K562 (cell line): Measurements from ENCODE around the gene MRPL55. TPM values are rescaled to one million over a fixed set of nuclear protein-coding genes. Genes with fewer than 3 reads are reported as not detected.

Source experiments
- ATAC-seq: fragments of 200-7000 bp; cut with Tn5 transposase; 3 replicates; pipeline ENCODE4 v1.9.1; 2020; ENCODE audit warnings: moderate library complexity
- BruUV-seq: library from RNA; stranded (reverse); fragments of 400-500 nt; replicated peaks from 2 replicates; lab custom pipeline; 2021; lab: Mats Ljungman, UMichigan
- CTCF ChIA-PET: fragments of 300-600 bp; formaldehyde crosslinking; extraction: SDS; loops from one replicate; lab custom pipeline; 2021; ENCODE audit warnings: low intra/inter-chr PET ratio; lab: Yijun Ruan, JAX
- POLR2A ChIA-PET: fragments of 300-600, 350-650 bp; sonication (Branson Sonifier 250); formaldehyde crosslinking; extraction: SDS; loops from one replicate; lab custom pipeline; 2021; ENCODE audit warnings: antibody characterized with exemption, inconsistent platforms; lab: Yijun Ruan, JAX
- DNase-seq, 4 experiments: peaks; one replicate each; pipeline versions ENCODE4 v3.0.0 to v3.0.0-alpha.2; 2011 to 2018; ENCODE audit warnings: low spot score in 3 of 4, mixed read lengths in 3 of 4; ENCODE audit errors: extremely low read depth in 1 of 4
- FAIRE-seq: peaks from 2 replicates; lab custom pipeline; 2011; peaks lifted over from hg19 to GRCh38; lab: Jason Lieb, UNC
- H2AFZ ChIP-seq: 2 replicates; pipeline ENCODE4 v1.6.0; 2011; ENCODE audit warnings: low read depth, low read length, control low read depth, inconsistent platforms
- H3K27ac ChIP-seq: fragments of 200-600 bp; 3 replicates; pipeline ENCODE4 v1.8.0; 2011; ENCODE audit warnings: low read depth, mild to moderate bottlenecking, control low read depth, inconsistent platforms, low read length, moderate library complexity, mixed read lengths; ENCODE audit errors: extremely low read depth
- H3K27me3 ChIP-seq, 2 experiments: fragments of 300-600 bp in 1 of 2; 2 replicates in 1 of 2; 3 replicates in 1 of 2; pipeline versions ENCODE4 v1.6.0 to v1.8.0; 2011; ENCODE audit warnings: inconsistent platforms in 2 of 2, low read length in 2 of 2, mild to moderate bottlenecking in 1 of 2, mixed read lengths in 1 of 2, moderate library complexity in 1 of 2; ENCODE audit not compliant: control insufficient read depth in 2 of 2, insufficient read depth in 2 of 2
- H3K36me3 ChIP-seq: fragments of 300-600 bp; 3 replicates; pipeline ENCODE4 v1.8.0; 2011; ENCODE audit warnings: mild to moderate bottlenecking, low read length, inconsistent platforms; ENCODE audit not compliant: control insufficient read depth, insufficient read depth
- H3K4me1 ChIP-seq, 2 experiments: fragments of 200-600 bp in 1 of 2; replicated peaks in 1 of 2; 2 replicates in 1 of 2; 3 replicates in 1 of 2; pipeline versions ENCODE4 v1.5.1 to v1.8.0; 2011; ENCODE audit warnings: inconsistent platforms in 2 of 2, low read length in 2 of 2, mild to moderate bottlenecking in 1 of 2, mixed read lengths in 1 of 2, moderate library complexity in 1 of 2; ENCODE audit not compliant: control insufficient read depth in 2 of 2, insufficient read depth in 2 of 2
- H3K4me2 ChIP-seq: 2 replicates; pipeline ENCODE4 v1.6.1; 2011; ENCODE audit warnings: low read length, control low read depth, inconsistent platforms, mixed read lengths; ENCODE audit not compliant: insufficient read depth
- H3K4me3 ChIP-seq: fragments of 200-600 bp; sonication (generic), shearing (Covaris generic); 2 replicates; pipeline ENCODE4 v1.5.1; 2016; ENCODE audit warnings: control low read depth, inconsistent platforms
- H3K79me2 ChIP-seq: fragments of 200-600 bp; 3 replicates; pipeline ENCODE4 v1.8.0; 2011; ENCODE audit warnings: low read length, inconsistent platforms; ENCODE audit not compliant: control insufficient read depth, insufficient read depth
- H3K9ac ChIP-seq, 2 experiments: 2 replicates each; pipeline versions ENCODE4 v1.6.0 to v1.6.1; 2011; ENCODE audit warnings: low read depth in 2 of 2, low read length in 2 of 2, control low read depth in 1 of 2, inconsistent platforms in 1 of 2, mild to moderate bottlenecking in 1 of 2, mixed read lengths in 1 of 2; ENCODE audit not compliant: insufficient read depth in 1 of 2
- H3K9me1 ChIP-seq: one replicate; pipeline ENCODE4 v1.6.0; 2011; ENCODE audit warnings: inconsistent platforms, mild to moderate bottlenecking, low read length, moderate library complexity; ENCODE audit not compliant: control insufficient read depth, insufficient read depth
- H3K9me3 ChIP-seq: replicated peaks from 2 replicates; pipeline ENCODE4 v1.5.1; 2011; ENCODE audit warnings: low read depth, low read length, inconsistent platforms; ENCODE audit not compliant: control insufficient read depth, insufficient read depth
- H4K20me1 ChIP-seq: replicated peaks from 2 replicates; pipeline ENCODE4 v1.6.1; 2011; ENCODE audit warnings: low read length, inconsistent platforms, mixed read lengths; ENCODE audit not compliant: control insufficient read depth, insufficient read depth
- ATF1 ChIP-seq, 2 experiments: fragments of 450-650 bp in 1 of 2; IDR thresholded peaks; 2 replicates each; pipeline ENCODE4 v1.6.1; 2016; ENCODE audit warnings: missing compliant biosample characterization in 1 of 2, missing genetic modification characterization in 1 of 2
- CREB1 ChIP-seq, 2 experiments: sonication (generic) in 1 of 2; formaldehyde crosslinking in 1 of 2; IDR thresholded peaks; 2 replicates each; pipeline versions ENCODE4 v1.6.1 to v1.8.0; 2012 to 2022; ENCODE audit warnings: inconsistent platforms in 1 of 2, mild to moderate bottlenecking in 1 of 2, missing genetic modification reagents in 1 of 2, moderate library complexity in 1 of 2
- ESRRA ChIP-seq: fragments of 450-650 bp; IDR thresholded peaks from 2 replicates; pipeline ENCODE4 v1.6.1; 2014; ENCODE audit warnings: low read depth, mild to moderate bottlenecking, moderate library complexity, borderline replicate concordance
- ETV5 ChIP-seq: sonication (generic); formaldehyde crosslinking; IDR thresholded peaks from 2 replicates; pipeline ENCODE4 v1.4.0; 2020; ENCODE audit warnings: low read depth, mild to moderate bottlenecking, missing genetic modification reagents
- FOS ChIP-seq: IDR thresholded peaks from 3 replicates; pipeline ENCODE4 v1.6.1; 2011; ENCODE audit not compliant: insufficient read length; ENCODE audit errors: extremely low read depth
- FOXA3 ChIP-seq, 2 experiments: fragments of 450-650 bp in 1 of 2; sonication (generic) in 1 of 2; formaldehyde crosslinking; IDR thresholded peaks in 1 of 2; conservative IDR thresholded peaks in 1 of 2; 2 replicates each; pipeline versions ENCODE4 v1.4.0 to v1.8.0; 2020 to 2022; ENCODE audit warnings: mild to moderate bottlenecking in 2 of 2, missing genetic modification reagents in 1 of 2
- HDAC8 ChIP-seq: fragments of 450-650 bp; IDR thresholded peaks from 2 replicates; pipeline ENCODE4 v1.6.1; 2016; ENCODE audit warnings: mild to moderate bottlenecking, missing genetic modification characterization, moderate library complexity, missing compliant biosample characterization
- HNRNPUL1 ChIP-seq: fragments of 200-400 bp; formaldehyde crosslinking; IDR thresholded peaks from 2 replicates; pipeline ENCODE4 v1.6.1; 2017; ENCODE audit warnings: low read length
- MBD1 ChIP-seq: fragments of 250-450 bp; sonication (Bioruptor Pico); IDR thresholded peaks from 2 replicates; pipeline ENCODE4 v1.8.0; 2022; ENCODE audit warnings: inconsistent platforms
- MEF2D ChIP-seq: conservative IDR thresholded peaks from 2 replicates; pipeline ENCODE4 v1.6.1; 2016; ENCODE audit warnings: low read depth, missing genetic modification characterization, missing compliant biosample characterization
- MYNN ChIP-seq, 2 experiments: sonication (generic); formaldehyde crosslinking in 1 of 2; IDR thresholded peaks; 2 replicates each; pipeline versions ENCODE4 v1.5.0 to v1.6.1; 2016 to 2020; ENCODE audit warnings: antibody characterized with exemption in 1 of 2, missing genetic modification reagents in 1 of 2
- NEUROD1 ChIP-seq: fragments of 150-350 bp; IDR thresholded peaks from 2 replicates; pipeline ENCODE4 v1.6.1; 2014; ENCODE audit warnings: borderline replicate concordance, low read length, low read depth; ENCODE audit not compliant: partially characterized antibody
- NR3C1 ChIP-seq: sonication (generic); formaldehyde crosslinking; IDR thresholded peaks from 2 replicates; pipeline ENCODE4 v1.8.1; 2022; ENCODE audit warnings: missing genetic modification reagents
- SMARCE1 ChIP-seq: fragments of 450-650 bp; IDR thresholded peaks from 2 replicates; pipeline ENCODE4 v1.7.1; 2016; ENCODE audit warnings: mild to moderate bottlenecking
- TAL1 ChIP-seq: fragments of 450-650 bp; IDR thresholded peaks from 2 replicates; pipeline ENCODE4 v1.6.1; 2016; ENCODE audit warnings: mild to moderate bottlenecking
- U2AF1 ChIP-seq: fragments of 200-400 bp; formaldehyde crosslinking; optimal IDR thresholded peaks from 2 replicates; pipeline ENCODE3; 2017; ENCODE audit warnings: mild to moderate bottlenecking, low read depth, low read length, moderate library complexity
- ZNF717 ChIP-seq: fragments of 250-450 bp; sonication (Bioruptor Pico); IDR thresholded peaks from 2 replicates; pipeline ENCODE4 v1.5.0; 2021
- WGBS: fragments of 100-300 bp; shearing (Covaris generic); methylation state at CpG from one replicate; pipeline ENCODE4 v1.1.6; 2016; ENCODE audit warnings: low coverage, mixed read lengths; ENCODE audit not compliant: insufficient coverage; ENCODE audit errors: missing lambda C conversion rate; 5-methylcytosine and 5-hydroxymethylcytosine counted together
- in situ Hi-C: fragments of 300-500 bp; cut with MboI; formaldehyde crosslinking; loops from 4 replicates; pipeline ENCODE4 v1.15.0; 2018; ENCODE audit warnings: inconsistent platforms, mixed read lengths
- intact Hi-C: fragments of 100-400 bp; cut with micrococcal nuclease; formaldehyde crosslinking; loops from 2 replicates; pipeline ENCODE4 v1.14.2; 2022
- polyA plus RNA-seq, 8 experiments: library from polyadenylated mRNA; depleted of rRNA in 4 of 8; stranded (reverse) in 5 of 8; unstranded in 3 of 8; fragments of >200 nt; fragmentation: Nextera tagmentation in 2 of 8; fragmentation: Illumina TruSeq in 1 of 8; extraction: Ambion mirVana in 2 of 8; extraction: Trizol in 1 of 8; gene quantifications; 2 replicates each; pipeline versions ENCODE4 v1.2.1 to v1.2.3, GENCODE V29; 2011 to 2014; ENCODE audit warnings: inconsistent platforms in 1 of 8, missing spikeins in 1 of 8
- total RNA-seq, 7 experiments: library from RNA; depleted of rRNA in 6 of 7; stranded (reverse); fragments of >200 nt in 6 of 7; fragmentation: Illumina TruSeq in 2 of 7; extraction: Trizol in 2 of 7; gene quantifications; 2 replicates each; pipeline versions ENCODE4 v1.2.1 to v1.2.3, GENCODE V29; 2011 to 2021; ENCODE audit warnings: low replicate concordance in 1 of 7

Gene MRPL55
- total and polyA plus RNA-seq, 9 of the 15 experiments (the other 6 are each of a cell fraction or from before 2014, with no cell fraction given), result 34.9 to 228 (median 81.0) TPM

GRCh38 chr1:228145463-228146416 is 36.6 kb upstream of the MRPL55 start:
- ATAC-seq (peak; percentile 62), DNase-seq (peak; percentile 69 to 97 (median 84)), FAIRE-seq (peak; percentile 99)
- Histone ChIP-seq H3K27me3 (no peaks in the 10 kb centered on the region), H2AFZ (no peak overlapping the region), H3K36me3 (peaks cover 63% of the 10 kb centered on the region; the same call in 2 of the 3 replicates), H3K4me3 (no peak overlapping the region), H3K79me2 (peaks cover 90% of the 10 kb centered on the region), H3K4me1 (peaks cover 70 to 99% of the 10 kb centered on the region in 2 experiments), H3K27ac (peak overlapping the region; percentile 58), H4K20me1 (peaks cover 66% of the 10 kb centered on the region), H3K4me2 (peak overlapping the region; percentile 74), H3K9me3 (no peaks in the 10 kb centered on the region), H3K9me1 (peaks cover 24% of the 10 kb centered on the region), H3K9ac (peak overlapping the region; percentile 37 to 86; a peak in 3 of 4 replicates)
- WGBS, result 15% methylated on average over 31 of the region's 31 CpGs
- POLR2A ChIA-PET, result interaction anchor here (0.7 to 6.0 kb wide), 10 partner anchors 8 to 313 kb away, joined by 3 to 47 read pairs (median 4); partner anchors contain the start of genes ARF1 and IBA57
- BruUV-seq, result no TSS peak
- CTCF ChIA-PET, result no interaction called here
- intact Hi-C loops (loop anchor here (1.0 kb wide), 1 partner anchor 19 kb away; no protein-coding TSS in a partner anchor), in situ Hi-C loops (no loop called here)
- TF ChIP-seq ZNF717 (CRISPR knock-in tag), result no peak
- peak; percentile 22; the same call in 1 of the 2 replicates for TF ChIP-seq ESRRA
- no peak for TF ChIP-seq FOS
- TF ChIP-seq TAL1, result peak; percentile 96
- TF ChIP-seq ETV5 (CRISPR knock-in tag), result no peak
- peak; percentile 65 for TF ChIP-seq CREB1 (IDR thresholded peaks at IDR 0.05)
- 0 out of 2 replicates have a peak, but pooled peaks have one; percentile 12 for TF ChIP-seq CREB1 (CRISPR knock-in tag; IDR thresholded peaks at IDR 0.05)
- TF ChIP-seq U2AF1, result no peak
- TF ChIP-seq HNRNPUL1, result no peak
- no peak for TF ChIP-seq MBD1 (CRISPR knock-in tag)
- no peak for TF ChIP-seq NR3C1
- no peak for TF ChIP-seq MEF2D (tag)
- TF ChIP-seq FOXA3 (CRISPR knock-in tag; conservative IDR thresholded peaks at IDR 0.05 in 1 of 2, IDR thresholded peaks at IDR 0.05 in 1 of 2), result peak in 1 of 2 experiments; percentile 64; a peak in 1 of 4 replicates
- no peak for TF ChIP-seq ATF1 (CRISPR knock-in tag; IDR thresholded peaks at IDR 0.05)
- peak; percentile 43 for TF ChIP-seq ATF1 (tag; IDR thresholded peaks at IDR 0.05)
- no peak for TF ChIP-seq HDAC8
- TF ChIP-seq NEUROD1, result peak; percentile 23
- peak; percentile 91 for TF ChIP-seq MYNN (IDR thresholded peaks at IDR 0.05)
- TF ChIP-seq MYNN (CRISPR knock-in tag; IDR thresholded peaks at IDR 0.05), result no peak
- peak; percentile 91 for TF ChIP-seq SMARCE1
